BE2C (cell line): ENCODE measurements around the gene FEN1.

Experiments
- DNase-seq: peaks from one replicate; pipeline ENCODE4 v3.0.0-alpha.2; 2020
- H3K27me3 ChIP-seq: fragments of 250-450 bp; sonication (Bioruptor Pico); 2 replicates; pipeline ENCODE4 v1.5.1; 2020; ENCODE audit warnings: mild to moderate bottlenecking
- H3K36me3 ChIP-seq: fragments of 250-450 bp; sonication (Bioruptor Pico); 2 replicates; pipeline ENCODE4 v1.5.1; 2020; ENCODE audit warnings: mild to moderate bottlenecking
- H3K4me1 ChIP-seq: fragments of 250-450 bp; sonication (Bioruptor Pico); 2 replicates; pipeline ENCODE4 v1.5.1; 2020
- H3K4me3 ChIP-seq: 2 replicates; pipeline ENCODE4 v1.5.1; 2011; ENCODE audit warnings: low read depth, low read length
- H3K9me3 ChIP-seq: fragments of 250-450 bp; sonication (Bioruptor Pico); 2 replicates; pipeline ENCODE4 v1.5.1; 2020
- TF ChIP-seq, protein P1 (sequence below): IDR thresholded peaks from 2 replicates; pipeline ENCODE4 v1.5.1; 2012; ENCODE audit warnings: mild to moderate bottlenecking, low read depth, low read length

Gene FEN1

DNA sequence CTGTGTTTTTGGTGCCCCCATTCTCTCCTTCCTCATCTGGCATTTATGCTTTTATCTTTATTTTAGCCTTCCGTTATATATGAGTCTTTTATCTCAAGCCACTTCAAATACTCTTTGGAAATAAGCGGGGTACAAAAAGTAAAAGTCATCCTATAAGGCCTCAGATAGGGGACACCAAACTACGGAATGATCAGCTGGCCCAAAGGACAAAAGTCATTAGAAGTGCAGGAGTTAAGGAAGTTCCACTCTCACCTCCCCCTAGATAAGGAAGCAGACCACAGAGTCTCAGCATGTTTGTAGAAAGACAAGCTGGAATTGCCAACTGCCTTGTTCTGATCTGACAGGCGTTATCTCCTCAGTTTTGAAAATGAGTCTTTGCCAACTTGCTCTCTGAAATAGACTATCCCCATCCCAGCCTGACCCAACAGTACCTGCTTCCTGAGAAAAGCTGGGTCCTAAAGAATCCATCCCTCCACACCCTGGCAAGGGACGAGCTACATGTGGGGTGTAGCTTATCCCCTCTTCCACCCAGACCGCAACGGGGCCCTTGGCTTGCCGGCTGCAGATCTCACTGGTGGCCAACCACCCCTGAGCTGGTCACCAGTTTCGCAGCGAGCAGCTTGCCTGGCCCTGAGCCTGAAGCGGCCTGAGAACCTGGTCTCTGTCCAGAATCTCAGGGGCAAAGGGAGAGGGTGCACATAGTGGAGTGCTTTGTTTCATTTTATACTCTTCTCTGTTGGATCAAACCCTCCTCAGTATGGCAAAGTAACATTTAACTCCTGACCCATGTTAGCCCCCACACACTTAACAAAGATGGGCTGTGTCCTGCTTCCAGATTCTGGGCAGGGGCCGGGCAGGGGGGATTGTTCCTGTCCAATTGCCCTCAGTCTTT lies 49.2 kb downstream of the FEN1 start:
- TF ChIP-seq, protein P1, sequence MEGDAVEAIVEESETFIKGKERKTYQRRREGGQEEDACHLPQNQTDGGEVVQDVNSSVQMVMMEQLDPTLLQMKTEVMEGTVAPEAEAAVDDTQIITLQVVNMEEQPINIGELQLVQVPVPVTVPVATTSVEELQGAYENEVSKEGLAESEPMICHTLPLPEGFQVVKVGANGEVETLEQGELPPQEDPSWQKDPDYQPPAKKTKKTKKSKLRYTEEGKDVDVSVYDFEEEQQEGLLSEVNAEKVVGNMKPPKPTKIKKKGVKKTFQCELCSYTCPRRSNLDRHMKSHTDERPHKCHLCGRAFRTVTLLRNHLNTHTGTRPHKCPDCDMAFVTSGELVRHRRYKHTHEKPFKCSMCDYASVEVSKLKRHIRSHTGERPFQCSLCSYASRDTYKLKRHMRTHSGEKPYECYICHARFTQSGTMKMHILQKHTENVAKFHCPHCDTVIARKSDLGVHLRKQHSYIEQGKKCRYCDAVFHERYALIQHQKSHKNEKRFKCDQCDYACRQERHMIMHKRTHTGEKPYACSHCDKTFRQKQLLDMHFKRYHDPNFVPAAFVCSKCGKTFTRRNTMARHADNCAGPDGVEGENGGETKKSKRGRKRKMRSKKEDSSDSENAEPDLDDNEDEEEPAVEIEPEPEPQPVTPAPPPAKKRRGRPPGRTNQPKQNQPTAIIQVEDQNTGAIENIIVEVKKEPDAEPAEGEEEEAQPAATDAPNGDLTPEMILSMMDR: no peak
- Histone ChIP-seq H3K4me3 (no peak overlapping the region), H3K9me3 (no peaks in the 10 kb centered on the region), H3K27me3 (no peaks in the 10 kb centered on the region), H3K4me1 (no peaks in the 10 kb centered on the region), H3K36me3 (peaks cover 15% of the 10 kb centered on the region)
- no peak for DNase-seq

DNA sequence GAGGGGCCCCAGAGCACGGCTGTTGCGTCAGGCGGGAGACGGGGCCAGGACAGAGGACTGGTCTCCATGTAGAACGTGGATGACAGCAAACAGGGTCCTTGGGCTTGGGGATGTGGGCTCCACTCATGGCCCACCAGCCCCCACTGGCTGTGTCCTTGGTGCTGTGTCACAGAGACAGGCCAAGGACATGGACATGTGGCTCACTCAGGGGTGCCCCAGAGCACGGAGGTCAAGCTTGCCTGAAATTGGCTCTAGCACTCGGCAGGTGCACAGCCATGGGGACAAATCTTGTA lies 49.8 kb downstream of the FEN1 start:
- no peaks in the 10 kb centered on the region for H3K27me3 ChIP-seq
- H3K4me3 ChIP-seq: no peak overlapping the region
- H3K4me1 ChIP-seq: no peaks in the 10 kb centered on the region
- no peak for DNase-seq
- no peaks in the 10 kb centered on the region for H3K9me3 ChIP-seq
- peaks cover 15% of the 10 kb centered on the region for H3K36me3 ChIP-seq
- TF ChIP-seq, protein P1: no peak

DNA sequence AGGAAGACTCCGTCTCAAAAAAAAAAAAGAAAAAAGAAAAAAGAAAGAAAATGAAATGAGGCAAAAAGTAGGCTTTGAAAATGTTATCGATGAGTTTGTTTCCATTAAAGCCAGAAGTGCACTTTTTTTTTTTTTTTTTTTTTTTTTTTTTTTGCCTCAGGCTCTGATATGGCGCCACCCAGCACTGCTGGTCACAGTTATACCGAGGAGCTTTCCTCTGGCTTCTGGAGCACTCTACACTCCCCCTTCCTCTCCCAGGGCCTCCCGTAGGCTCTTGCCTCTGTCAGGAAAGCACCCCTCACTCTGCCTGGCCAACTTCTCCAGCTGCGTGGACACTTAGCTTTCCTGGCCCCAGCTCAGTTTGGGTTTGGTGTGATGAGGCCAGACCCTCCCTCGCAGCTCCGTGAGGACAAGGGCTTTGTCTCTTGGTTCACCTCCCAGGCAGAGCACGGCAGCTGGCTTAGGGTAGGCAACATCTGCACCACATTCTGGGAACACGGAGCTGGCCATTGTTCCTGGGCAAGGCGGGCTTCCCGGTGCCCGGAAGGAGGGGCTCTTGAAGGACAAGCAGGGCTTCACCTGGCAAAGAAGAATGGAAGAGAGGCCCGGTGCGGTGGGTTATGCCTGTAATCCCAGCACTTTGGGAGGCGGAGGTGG lies 52.3 kb downstream of the FEN1 start:
- no peaks in the 10 kb centered on the region for H3K9me3 ChIP-seq
- H3K27me3 ChIP-seq: no peaks in the 10 kb centered on the region
- DNase-seq: no peak
- H3K4me1 ChIP-seq: no peaks in the 10 kb centered on the region
- peaks cover 25% of the 10 kb centered on the region for H3K36me3 ChIP-seq
- TF ChIP-seq, protein P1: no peak
- H3K4me3 ChIP-seq: no peak overlapping the region

DNA sequence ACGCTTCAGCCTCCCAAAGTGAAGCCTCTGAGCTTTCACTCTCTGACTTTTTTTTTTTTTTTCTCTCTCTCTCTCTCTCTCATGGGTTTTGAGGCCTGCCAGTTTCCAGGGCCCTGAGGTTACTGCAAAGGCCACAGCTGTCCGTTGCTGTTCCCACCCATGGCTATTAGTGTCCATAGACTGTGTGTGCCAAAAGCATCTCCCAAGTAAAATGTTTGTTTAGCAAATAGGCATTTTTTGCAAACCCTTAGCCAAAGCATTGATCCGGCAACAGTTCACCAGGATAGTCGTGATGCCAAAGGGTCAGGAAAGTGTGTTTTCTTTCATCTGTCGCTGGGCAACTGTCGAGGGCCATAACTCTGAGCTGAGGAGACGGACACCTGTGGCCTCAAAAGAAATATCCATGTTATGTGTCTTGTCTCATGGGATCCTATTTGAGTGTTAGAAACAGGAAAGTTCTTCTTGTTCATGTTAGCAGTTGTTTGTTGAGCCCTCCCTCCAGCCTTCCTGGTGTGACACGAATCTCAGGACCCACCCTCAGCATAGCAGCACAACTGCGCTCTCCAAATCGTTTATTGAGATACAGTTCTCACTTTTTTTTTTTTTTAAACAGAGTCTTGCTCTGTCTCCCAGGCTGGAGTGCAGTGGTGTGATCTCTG lies 53.8 kb downstream of the FEN1 start:
- Histone ChIP-seq H3K4me1 (no peaks in the 10 kb centered on the region), H3K4me3 (no peak overlapping the region), H3K9me3 (no peaks in the 10 kb centered on the region), H3K27me3 (no peaks in the 10 kb centered on the region), H3K36me3 (peaks cover 18% of the 10 kb centered on the region)
- TF ChIP-seq, protein P1: no peak
- DNase-seq: no peak
